ENCODE data around the gene BRD9.
"Not testable (repeated sequence)": the region's sequence is repeated elsewhere in the genome, so short reads cannot be mapped to it uniquely, and the experiment has no call there.

BRD9 gene

DNA sequence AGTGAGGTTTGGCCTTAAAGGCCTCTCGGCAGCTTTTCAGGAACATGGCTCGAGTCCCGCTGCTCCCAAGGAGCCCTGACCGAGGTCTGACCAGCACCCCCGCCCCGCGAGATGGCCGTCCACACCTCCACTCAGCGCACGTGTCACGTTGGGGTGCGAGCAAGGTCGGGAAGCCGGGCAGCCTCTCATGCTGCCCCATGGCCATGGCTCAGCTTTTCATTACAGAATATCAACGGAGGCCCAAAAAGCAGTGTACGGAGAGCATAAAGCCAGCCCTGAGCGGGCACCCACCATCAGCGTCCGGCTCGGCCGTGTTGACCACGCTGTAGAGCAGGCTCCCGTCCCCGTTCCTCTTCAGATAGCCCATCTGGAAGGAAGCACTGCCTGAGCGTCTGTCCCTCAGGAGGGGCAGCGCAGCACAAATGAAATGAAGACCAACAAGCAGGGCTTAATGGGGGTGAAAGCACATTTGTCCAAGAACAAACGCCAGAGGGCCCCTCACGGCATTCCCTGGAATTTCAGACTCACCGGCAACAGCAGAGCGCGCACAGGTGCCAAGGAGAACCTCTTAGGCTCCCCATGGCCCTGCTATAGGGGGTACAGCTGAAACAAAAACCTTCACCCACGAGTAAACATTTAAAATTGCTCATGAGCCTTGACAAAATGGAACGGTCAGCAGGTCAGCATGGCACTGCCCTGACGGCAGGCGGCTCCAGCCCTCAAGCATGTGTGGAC, 11.6 kb downstream of the BRD9 start:
- no peak for DNase-seq (ENCODE audit: low read depth in 1 of 2, low spot score in 1 of 2)

DNA sequence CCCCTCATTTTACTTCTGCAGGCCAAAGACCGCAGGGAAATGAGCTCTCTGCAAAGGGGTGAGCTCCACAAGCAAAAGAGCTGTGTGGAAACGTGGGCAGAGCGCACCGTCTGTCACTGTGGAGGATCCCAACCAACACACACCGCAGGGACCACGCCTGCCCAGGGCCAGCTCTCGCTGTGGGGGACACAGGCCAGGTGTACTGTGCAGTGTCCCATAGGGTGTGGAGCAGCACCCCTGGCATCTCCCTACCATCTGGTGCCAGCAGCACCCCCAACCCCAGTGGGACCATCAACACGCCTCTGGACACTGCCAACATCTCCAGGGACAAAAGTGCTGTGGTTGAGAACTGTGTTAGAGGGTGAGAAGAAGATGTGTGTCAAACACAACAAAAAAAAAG, 13.9 kb downstream of the BRD9 start:
- DNase-seq (ENCODE audit: low read depth in 1 of 2, low spot score in 1 of 2): not testable (repeated sequence)

DNA sequence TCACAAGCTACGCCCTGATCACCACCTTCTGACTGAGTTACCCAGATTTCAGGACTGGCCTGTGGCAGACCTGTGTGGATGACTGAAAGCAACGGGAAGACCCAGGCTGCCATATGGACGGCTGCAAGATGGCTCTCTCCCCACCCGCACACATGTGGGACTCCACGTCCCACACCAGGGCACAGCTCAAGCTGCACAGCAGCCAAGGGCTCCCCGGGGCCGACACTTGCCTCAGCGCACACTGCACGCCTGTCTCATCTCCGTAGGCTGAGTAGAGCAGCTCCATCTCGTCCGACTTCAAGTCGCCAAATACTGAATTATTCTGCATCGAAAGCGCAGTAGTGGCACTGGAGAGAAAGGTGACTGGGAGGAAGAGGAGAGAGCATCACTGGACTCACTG, 14.5 kb downstream of the BRD9 start:
- DNase-seq (ENCODE audit: low read depth in 1 of 2, low spot score in 1 of 2): no peak

DNA sequence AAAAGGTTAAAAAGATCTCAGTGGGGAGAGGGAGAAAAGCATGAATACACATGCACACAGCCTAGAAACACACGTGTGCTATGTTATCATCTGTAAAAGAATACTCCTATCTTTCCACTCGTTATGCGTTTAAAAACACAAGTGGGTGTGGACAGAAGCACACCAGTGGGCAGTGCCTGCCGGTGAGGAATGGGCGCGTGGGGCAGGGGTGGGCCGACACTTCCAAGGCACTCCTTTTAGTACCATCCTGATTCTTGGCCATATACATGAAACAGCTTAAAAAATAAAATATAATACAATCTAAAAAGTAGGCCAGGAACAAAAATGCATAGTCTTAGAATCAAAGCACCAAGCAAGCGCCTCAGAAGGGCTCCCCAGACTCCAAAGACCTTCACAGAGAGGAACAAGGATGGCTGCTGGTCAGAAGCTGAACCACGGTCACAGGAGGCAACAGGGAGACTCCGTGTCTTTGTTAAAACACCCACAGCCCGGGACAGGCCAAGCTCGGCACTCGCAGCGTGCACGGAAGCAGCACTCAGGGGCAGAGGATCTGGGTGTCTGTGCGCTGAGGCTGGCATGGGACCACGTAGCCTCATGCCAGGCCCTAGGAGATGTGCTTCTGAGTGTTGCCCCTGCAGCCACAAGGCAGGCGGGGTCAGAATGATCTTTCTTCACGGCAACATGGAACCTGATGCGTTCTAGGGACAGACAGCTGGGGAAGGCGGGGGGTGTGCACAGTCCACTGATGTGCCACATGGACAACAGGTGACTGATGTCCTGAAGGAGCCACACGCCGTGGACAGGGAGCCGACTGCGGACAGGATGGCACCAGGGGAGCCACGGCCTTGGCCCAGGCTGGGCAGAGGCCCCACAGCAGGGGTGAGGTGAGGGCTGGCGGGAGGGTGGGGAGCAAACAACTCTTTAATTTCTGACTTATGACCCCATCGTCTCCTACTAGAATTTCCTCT, 15.9 kb downstream of the BRD9 start:
- DNase-seq (ENCODE audit: low read depth in 1 of 2, low spot score in 1 of 2): no peak

DNA sequence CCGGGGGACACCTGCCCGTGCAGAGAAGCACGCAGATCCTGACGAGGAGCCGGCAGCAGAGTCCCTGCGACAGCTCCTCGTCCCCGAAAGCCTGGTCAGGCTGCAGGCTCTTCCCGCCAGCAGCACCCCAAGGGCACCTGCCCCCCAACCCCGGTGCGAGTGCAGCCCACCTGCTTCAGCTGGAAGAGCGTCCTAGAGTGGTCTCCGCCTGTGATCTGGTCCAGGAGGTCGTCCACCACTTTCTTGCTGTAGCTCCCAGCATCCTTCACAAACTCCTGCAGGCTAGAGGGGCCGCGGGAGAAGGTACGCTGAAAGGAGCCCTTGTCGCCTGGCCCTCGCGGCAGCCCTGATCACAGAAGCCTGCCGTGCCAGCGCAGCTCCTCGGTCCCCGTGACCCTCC, 16.7 kb downstream of the BRD9 start:
- no peak for DNase-seq (ENCODE audit: low read depth in 1 of 2, low spot score in 1 of 2)

DNA sequence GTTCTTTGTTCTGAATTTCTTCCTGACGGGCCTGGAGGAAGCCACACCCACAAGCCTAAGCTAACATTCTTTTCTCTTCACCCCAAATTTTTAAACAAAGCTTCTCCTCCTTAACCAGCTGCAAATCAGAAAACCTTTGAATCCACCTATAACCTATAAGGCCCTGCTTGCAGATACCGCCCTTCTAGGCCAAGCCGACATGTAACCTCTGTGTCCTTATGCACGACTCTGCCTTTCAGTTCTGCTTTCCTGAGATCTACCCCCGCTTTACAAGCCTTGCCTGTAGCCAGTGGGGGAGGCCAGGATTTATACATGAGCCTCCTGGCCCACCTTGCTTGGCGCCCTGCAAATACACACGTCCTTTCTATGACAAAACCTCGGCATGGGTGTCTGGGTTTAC, 19.3 kb downstream of the BRD9 start:
- DNase-seq (ENCODE audit: low read depth in 1 of 2, low spot score in 1 of 2): no peak

DNA sequence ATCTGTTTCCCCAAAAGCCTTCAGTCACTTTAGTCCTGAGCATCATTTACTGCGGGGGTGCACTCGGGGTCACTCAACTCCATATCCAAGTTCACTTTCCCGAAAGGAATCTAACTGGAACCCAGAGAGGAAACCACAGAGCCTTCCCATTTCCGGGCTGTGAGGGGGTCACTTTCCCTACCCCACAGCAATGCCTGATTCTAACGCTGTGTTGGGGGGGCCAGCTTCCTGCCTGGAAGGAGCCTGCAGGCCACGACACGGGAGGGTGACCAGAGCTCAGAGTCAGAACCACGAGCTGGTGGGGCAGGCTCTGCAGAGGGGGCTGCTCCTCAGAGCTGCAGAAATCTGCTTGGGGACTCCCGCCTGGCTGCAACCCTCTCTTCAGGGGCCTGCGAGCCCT, 20.3 kb downstream of the BRD9 start:
- DNase-seq (ENCODE audit: low read depth in 1 of 2, low spot score in 1 of 2): no peak

DNA sequence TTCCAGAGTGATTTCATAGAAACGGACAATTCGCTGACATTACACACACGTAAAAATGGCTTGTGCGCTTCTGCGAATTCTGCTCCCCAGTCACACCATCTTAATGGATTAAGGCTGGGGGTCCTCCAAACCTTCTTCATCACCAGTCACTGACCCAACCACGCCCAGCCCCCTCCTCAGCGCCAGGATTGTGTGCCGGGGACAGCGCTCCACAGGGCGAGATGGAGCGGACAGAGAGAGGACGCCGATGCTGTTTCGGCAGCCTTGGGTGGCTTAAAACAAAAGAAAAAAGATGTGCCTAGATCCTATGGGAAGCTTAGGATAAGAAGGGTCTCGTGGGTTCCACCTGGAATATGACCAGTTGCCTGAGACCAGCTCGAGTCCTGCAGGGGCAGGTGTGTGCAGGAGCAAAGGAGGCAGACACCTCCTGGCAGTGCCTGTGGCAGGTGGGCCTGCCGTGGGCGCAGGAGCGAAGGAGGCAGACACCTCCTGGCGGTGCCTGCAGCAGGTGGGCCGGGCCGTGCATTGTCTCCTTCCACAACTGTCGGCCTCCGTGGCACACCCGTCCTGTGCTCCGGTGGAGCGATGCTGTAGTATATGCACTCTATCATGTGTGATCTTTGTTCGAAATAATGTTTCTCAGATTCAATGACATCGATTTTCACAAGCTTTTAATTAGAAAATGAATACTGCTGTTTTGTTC, 20.9 kb downstream of the BRD9 start:
- DNase-seq (ENCODE audit: low read depth in 1 of 2, low spot score in 1 of 2): no peak

DNA sequence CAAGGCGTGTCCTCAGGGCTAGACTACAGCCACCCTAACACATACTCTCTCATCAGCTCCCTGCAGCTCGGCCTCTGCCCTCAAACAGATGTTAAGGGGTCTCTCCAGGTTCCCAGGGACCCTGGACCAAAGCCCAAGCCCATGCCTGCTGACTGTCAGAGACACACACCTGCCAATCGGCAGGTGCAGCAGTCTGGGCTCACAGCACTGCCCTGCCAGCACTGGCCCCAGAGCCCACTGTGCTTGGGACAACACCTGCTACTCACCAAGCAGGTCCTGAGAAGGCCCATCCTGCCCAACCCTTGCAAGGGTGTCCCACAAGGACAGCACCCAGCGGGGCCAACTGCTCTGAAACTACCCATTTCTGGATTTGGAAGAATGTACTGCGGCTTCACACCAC, 21.6 kb downstream of the BRD9 start:
- DNase-seq (ENCODE audit: low read depth in 1 of 2, low spot score in 1 of 2): no peak

DNA sequence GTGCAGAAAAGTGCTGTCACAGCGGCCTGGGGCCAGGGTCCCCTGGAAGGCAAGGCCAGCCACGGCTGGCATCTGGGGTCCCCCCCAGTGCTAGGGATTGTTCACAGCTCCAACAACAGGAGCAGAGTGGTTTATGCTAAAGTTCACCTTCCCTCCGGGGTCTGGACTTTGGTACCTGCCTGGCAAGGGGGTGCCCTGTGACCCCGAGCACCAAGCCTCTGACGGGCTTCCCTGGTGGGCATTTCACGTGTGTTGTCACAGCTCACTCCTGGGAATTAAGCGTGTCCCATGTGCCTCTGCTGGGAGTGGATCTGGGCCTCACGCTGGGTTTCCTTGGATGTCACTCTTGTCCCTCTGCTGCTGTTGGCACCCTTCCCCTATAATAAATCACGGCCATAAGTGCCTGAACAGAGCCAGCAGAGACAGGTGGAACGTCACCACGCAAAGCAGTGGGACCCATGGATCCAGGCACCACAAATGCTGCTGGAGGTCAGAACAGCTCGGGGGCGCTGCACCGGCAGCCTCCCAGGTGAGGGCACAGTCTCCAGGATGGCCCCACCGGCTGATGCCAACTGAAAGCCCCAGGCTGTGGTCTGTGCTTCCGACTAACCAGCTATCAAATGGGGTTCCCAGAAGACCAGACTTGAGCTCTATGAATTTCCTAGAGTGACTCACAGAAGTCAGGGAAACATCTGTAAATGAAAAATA, 24.0 kb downstream of the BRD9 start:
- no peak for DNase-seq (ENCODE audit: low read depth in 1 of 2, low spot score in 1 of 2)

DNA sequence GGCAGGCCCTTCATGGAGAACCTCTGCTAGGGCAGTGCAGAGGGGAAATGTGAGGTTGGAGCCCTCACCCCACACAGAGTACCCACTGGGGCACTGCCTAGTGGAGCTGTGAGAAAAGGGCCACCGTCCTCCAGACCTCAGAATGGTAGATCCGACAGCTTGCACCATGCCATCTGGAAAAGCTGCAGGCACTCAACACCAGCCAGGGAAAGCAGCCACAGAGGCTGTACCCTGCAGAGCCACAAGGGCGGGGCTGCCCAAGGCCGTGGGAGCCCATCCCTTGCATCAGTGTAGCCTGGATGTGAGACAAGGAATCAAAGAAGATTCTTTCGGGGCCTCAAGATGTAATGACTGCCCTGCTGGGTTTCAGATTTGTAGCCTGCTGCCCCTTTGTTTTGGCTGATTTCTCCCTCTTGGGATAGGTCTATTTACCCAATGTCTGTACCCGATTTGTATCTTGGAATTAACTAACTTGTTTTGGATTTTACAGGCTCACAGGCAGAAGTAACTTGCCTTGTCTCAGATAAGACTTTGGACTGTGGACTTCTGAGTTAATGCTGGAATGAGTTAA, 25.2 kb downstream of the BRD9 start:
- DNase-seq (ENCODE audit: low read depth in 1 of 2, low spot score in 1 of 2): no peak

DNA sequence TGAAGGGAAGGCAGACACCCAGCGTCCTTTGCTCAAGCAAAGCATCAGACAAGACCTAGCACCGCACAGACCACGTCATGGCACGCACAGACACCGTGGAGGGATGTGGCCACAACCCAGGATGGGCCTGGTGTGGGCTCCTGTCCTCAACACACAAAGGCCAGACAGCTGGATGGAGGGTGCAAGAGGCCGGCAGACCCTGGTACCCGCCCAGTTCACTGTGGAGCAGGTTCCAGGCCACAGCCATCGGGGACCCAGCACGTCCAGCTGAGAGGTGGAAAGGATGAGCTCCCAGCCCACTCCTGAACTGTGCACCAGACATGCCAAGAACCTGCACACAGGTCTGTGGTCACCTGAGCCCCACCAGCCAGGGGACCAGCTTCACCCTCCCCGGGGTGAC, 26.8 kb downstream of the BRD9 start:
- DNase-seq (ENCODE audit: low read depth in 1 of 2, low spot score in 1 of 2): no peak

DNA sequence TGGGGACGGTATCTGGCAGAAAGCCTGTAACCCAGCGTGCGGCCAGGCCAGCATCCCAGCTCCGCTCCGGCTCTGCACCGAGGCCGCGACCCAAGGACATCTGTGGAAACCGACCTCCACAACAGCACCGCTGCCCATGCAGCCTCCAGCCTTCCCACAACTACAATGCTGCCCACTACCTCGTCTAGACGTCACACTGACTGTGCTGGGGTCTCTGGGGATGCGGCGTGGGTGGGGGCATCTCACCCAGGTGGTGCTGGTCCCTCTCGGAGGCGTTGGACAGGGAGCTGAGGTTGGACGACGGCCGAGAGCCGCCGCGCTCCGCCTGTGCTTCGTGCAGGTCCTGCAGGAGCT, 27.5 kb downstream of the BRD9 start:
- DNase-seq (ENCODE audit: low read depth in 1 of 2, low spot score in 1 of 2): no peak

DNA sequence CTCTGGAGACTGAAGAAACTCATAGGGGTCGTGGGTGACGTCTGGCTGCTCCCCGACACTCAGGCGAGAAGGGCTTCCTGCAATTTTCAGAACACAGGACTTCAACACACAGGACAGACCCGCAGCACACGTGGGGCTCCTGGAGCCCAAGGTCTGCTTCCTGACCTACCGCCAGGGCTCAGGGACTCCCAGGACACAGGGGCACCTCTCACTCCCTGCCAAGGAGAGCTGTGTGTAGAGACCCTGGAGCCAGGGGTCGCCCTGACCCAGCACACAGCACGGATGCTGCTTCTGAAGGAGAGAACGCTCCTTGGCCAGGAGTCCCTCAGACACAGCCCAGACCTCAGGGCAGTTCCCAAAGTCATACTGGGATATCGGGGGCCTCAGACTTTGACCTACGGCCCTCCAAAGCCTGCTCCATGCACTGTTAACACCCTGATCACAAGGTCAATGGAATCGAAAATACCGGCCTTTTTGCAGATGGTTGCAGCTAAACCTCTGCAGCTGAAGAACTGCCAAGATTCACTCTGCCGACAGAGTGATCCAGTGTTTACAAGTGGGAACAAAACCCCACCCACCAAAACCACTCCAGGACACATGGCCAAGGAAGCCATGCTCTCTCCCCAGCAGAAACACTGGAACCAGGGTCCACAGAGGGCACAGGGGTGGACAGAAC, 28.0 kb downstream of the BRD9 start:
- no peak for DNase-seq (ENCODE audit: low read depth in 1 of 2, low spot score in 1 of 2)

DNA sequence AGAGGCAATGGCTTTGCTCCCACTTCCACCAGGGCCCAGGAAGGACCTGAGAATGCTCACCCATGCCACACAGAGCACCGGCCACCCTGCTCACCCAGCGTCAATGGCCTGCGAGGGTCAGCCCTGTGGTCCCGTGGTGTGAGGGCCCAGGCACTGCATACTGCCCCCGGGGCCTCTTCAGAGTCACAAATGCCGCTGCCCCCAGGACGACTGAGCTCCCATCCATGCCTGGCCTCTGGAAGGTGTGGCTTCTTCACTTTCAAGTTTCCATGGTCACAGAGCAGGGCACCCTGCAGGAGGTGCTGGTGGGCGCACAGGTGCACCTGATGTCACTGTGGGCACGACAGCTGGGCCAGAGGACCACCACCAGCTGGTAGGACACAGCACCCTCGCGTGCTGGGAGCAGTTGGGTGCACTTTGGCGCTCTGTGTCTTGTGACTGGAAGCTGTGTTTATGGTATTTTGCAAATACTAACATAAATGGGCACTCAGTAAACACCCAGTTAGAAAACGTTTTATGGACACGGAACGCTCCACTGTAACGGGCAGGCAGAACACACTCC, 29.3 kb downstream of the BRD9 start:
- DNase-seq (ENCODE audit: low read depth in 1 of 2, low spot score in 1 of 2): no peak

DNA sequence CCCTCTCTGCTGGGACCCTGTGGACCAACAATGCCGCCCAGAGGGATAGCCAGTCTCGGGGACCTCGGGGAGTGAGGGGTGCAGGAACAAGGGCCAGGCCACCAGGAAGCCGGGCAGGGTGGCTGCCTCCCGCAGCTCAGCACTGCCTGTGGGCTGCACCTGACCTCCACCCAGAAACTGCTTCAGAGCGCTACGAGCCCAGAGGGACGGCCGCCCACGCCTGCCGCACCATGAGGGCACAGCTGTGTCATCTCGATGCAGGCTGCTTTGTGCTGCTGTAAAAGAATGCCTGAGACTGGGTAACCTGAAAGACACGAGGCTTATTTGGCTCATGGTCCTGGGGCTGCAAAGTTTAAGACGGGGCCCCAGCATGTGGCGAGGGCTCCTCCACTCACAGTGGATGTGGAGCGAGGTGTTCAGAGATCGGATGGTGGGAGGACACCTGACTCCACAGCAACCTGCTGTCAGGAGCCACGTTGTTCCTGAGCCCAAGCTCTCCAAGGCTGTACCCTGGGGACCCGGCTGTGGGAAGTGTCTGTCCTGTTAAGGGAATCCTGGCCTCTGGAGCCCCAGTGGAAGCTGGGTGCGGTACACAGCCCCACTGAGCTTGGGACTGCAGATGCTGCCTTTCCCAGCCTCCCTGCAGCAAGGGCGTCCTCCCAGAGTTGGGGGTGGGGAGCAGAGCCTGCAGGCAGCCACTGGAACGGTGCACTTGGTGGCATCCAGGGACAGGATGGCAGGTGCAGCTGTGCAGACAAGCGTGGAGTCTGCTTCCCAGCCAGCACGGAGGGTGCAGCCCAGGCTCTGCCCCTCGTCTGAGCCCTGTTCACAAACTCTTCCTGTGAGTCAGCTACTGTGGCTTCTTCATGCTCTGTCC, 30.0 kb downstream of the BRD9 start:
- DNase-seq (ENCODE audit: low read depth in 1 of 2, low spot score in 1 of 2): no peak

DNA sequence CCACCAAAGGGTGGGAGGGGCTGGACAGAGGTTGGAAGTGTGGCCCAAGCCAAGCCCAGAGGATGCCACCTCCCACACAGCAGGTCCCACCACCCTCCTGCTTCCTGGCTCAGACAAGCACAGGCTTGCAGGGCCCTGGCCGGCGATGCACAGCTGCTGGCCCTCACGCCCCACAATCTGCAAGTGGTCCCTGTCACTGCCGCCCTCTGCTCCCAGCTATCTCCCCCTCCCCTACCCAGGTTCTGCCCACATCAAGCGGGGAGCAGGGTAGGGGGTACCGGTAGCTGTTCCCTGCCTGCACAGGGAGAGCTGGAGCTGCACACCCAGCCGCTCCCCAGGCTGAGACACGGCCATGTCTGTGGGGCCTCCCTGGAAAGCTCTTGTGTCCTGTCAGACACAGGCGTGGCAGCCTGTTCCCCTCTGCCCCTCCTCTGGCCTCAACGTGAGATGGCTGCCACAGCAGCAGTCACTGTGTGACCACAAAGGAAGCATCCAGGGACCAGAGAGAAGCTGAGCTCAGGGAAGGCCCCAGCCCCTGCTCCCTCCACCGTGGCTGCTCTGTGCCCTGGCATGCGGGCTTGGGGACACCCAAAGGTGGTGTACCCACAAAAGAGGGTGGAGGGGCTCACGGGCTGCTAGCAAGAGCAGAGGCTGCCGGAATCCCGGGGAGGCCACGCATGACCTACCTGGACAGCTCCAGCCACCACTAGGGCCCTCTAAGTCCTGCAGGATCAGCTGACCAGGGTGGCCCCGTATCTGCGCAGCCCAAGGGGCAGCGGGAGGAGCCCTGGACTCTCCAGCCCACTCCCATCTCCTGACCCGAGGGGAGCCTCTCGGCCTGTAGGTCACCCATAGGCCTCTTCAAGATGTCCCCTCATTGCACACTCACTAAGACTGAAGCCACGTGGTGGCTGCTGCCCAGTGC, 30.9 kb downstream of the BRD9 start:
- no peak for DNase-seq (ENCODE audit: low read depth in 1 of 2, low spot score in 1 of 2)

All from stimulated activated CD4-positive, alpha-beta T cell treated with anti-CD3 and anti-CD28 coated beads, Interleukin-15, amount 100 ng/mL, for 1 hour (primary cell).